GM18909 (cell line): ENCODE measurements around the gene STRAP.
"Not testable (repeated sequence)": the region's sequence is repeated elsewhere in the genome, so short reads cannot be mapped to it uniquely, and the experiment has no call there.

ENCODE experiments used
- ATAC-seq: cut with Tn5 transposase; IDR thresholded peaks from one replicate; pipeline ENCODE4 v1.9.1; 2021; ENCODE audit warnings: mild to moderate bottlenecking; ENCODE audit not compliant: unreplicated experiment, poor library complexity

The STRAP gene

GRCh38 chr12:15918066-15918465 is 35.9 kb downstream of the STRAP start:
- no peak for ATAC-seq

- no peak for ATAC-seq
Measured at GRCh38 chr12:15919418-15919817, 37.2 kb downstream of the STRAP start.

GRCh38 chr12:15924956-15925355 is 42.8 kb downstream of the STRAP start:
- no peak for ATAC-seq

- ATAC-seq, result no peak
Measured at GRCh38 chr12:15928346-15928745, 46.2 kb downstream of the STRAP start.

GRCh38 chr12:15928870-15929571 is 46.8 kb downstream of the STRAP start:
- ATAC-seq, result no peak

GRCh38 chr12:15931590-15932053 is 49.4 kb downstream of the STRAP start:
- ATAC-seq, result peak; percentile 83

- ATAC-seq, result no peak
Measured at GRCh38 chr12:15932327-15932726, 50.1 kb downstream of the STRAP start.

GRCh38 chr12:15932971-15933370 is 50.8 kb downstream of the STRAP start:
- no peak for ATAC-seq

GRCh38 chr12:15933751-15934150 is 51.6 kb downstream of the STRAP start:
- ATAC-seq, result no peak

- no peak for ATAC-seq
Measured at GRCh38 chr12:15936751-15937150, 54.6 kb downstream of the STRAP start.

GRCh38 chr12:15937902-15938301 is 55.7 kb downstream of the STRAP start:
- ATAC-seq, result no peak

GRCh38 chr12:15939111-15939510 is 56.9 kb downstream of the STRAP start:
- ATAC-seq, result no peak

GRCh38 chr12:15942475-15942874 is 60.3 kb downstream of the STRAP start:
- no peak for ATAC-seq

GRCh38 chr12:15943519-15943918 is 61.3 kb downstream of the STRAP start:
- ATAC-seq, result not testable (repeated sequence)

- not testable (repeated sequence) for ATAC-seq
Measured at GRCh38 chr12:15948461-15948860, 66.3 kb downstream of the STRAP start.
